ENCODE data around the gene GSN. TPM values are rescaled to one million over a fixed set of nuclear protein-coding genes. Genes with fewer than 3 reads are reported as not detected.

Gene GSN
- total RNA-seq, 4 donors from 2014 or later: 364 to 571 (median 480) TPM

Other genes with a start within 250 kb of the GSN start
- 1 to 10 TPM; 1.2 to 8.6 (median 2.1) TPM for gene C5, start 217.9 kb upstream of the GSN start, total RNA-seq
- 100 to 1,000 TPM in 1 of 4 donors, 10 to 100 TPM in 2, 1 to 10 TPM in 1; 5.1 to 113 (median 13.7) TPM for gene CNTRL, start 193.2 kb upstream of the GSN start, total RNA-seq
- gene RAB14, start 66.3 kb upstream of the GSN start, total RNA-seq: 10 to 100 TPM; 26.2 to 54.1 (median 33.8) TPM
- 10 to 100 TPM; 30.5 to 60.1 (median 47.2) TPM for gene STOM, start 102.1 kb downstream of the GSN start, total RNA-seq
- 10 to 100 TPM in 1 of 4 donors, 1 to 10 TPM in 2, under 1 TPM in 1; 0.88 to 12.4 (median 2.6) TPM for gene GGTA1, start 231.7 kb downstream of the GSN start, total RNA-seq

All from Peyer's patch (tissue), 4 donors.